H1 (cell line): Measurements from ENCODE around the gene ABCF2. TPM values are rescaled to one million over a fixed set of nuclear protein-coding genes. Genes with fewer than 3 reads are reported as not detected.

Experiments used
- CTCF ChIA-PET: fragments of 300-600 bp; sonication (Branson Sonifier 250); formaldehyde crosslinking; loops from one replicate; lab custom pipeline; 2021; ENCODE audit not compliant: partially characterized antibody; lab: Charles Lee
- POLR2A ChIA-PET: fragments of 300-600 bp; sonication (Branson Sonifier 250); formaldehyde crosslinking; loops from one replicate; lab custom pipeline; 2021; ENCODE audit warnings: inconsistent platforms; ENCODE audit not compliant: partially characterized antibody; lab: Charles Lee
- DNase-seq, 2 experiments: peaks; one replicate each; pipeline versions ENCODE4 v3.0.0 to v3.0.0-alpha.2; 2010 to 2022; ENCODE audit warnings: low spot score in 2 of 2, low read depth in 1 of 2, mixed read lengths in 1 of 2
- FAIRE-seq: peaks from 2 replicates; lab custom pipeline; 2011; peaks lifted over from hg19 to GRCh38; lab: Jason Lieb, UNC
- H2AFZ ChIP-seq: 2 replicates; pipeline ENCODE4 v1.8.1; 2012; ENCODE audit warnings: low read length, inconsistent platforms
- H2AK5ac ChIP-seq: 2 replicates; pipeline ENCODE4 v1.6.1; 2013; ENCODE audit warnings: low read depth, low read length
- H2BK120ac ChIP-seq: replicated peaks from 2 replicates; pipeline ENCODE3; 2013; ENCODE audit warnings: low read depth, low read length, inconsistent platforms
- H2BK12ac ChIP-seq: 2 replicates; pipeline ENCODE4 v1.6.1; 2013; ENCODE audit warnings: low read depth, low read length
- H2BK15ac ChIP-seq: 2 replicates; pipeline ENCODE4 v1.6.1; 2013; ENCODE audit warnings: low read length
- H2BK20ac ChIP-seq: 2 replicates; pipeline ENCODE4 v1.6.1; 2013; ENCODE audit warnings: low read length
- H2BK5ac ChIP-seq: 2 replicates; pipeline ENCODE4 v1.6.1; 2013; ENCODE audit warnings: low read depth, low read length
- H3K14ac ChIP-seq: 2 replicates; pipeline ENCODE4 v1.6.1; 2013; ENCODE audit warnings: inconsistent platforms; ENCODE audit not compliant: insufficient read length
- H3K18ac ChIP-seq: 2 replicates; pipeline ENCODE4 v1.6.1; 2013; ENCODE audit warnings: low read length; ENCODE audit errors: extremely low read depth
- H3K23ac ChIP-seq: 2 replicates; pipeline ENCODE4 v1.6.1; 2013; ENCODE audit warnings: inconsistent platforms; ENCODE audit not compliant: insufficient read length
- H3K23me2 ChIP-seq: 2 replicates; pipeline ENCODE4 v1.6.1; 2013; ENCODE audit warnings: low read depth, low read length
- H3K27ac ChIP-seq: 2 replicates; pipeline ENCODE4 v1.6.1; 2011; ENCODE audit warnings: low read depth, low read length, inconsistent platforms
- H3K27me3 ChIP-seq, 4 experiments: replicated peaks in 1 of 4; 1 replicate in 1 of 4; 2 replicates in 3 of 4; pipeline versions ENCODE4 v1.6.1 to v1.8.1; 2011 to 2013; ENCODE audit warnings: low read length in 3 of 4, mild to moderate bottlenecking in 3 of 4, inconsistent platforms in 2 of 4, mixed read lengths in 2 of 4, moderate library complexity in 1 of 4; ENCODE audit not compliant: control insufficient read depth in 3 of 4, insufficient read depth in 3 of 4; ENCODE audit errors: extremely low read depth in 1 of 4
- H3K36me3 ChIP-seq, 4 experiments: 2 replicates each; pipeline versions ENCODE4 v1.6.1 to v1.8.1; 2011 to 2013; ENCODE audit warnings: mild to moderate bottlenecking in 4 of 4, low read length in 3 of 4, moderate library complexity in 2 of 4, control low read depth in 1 of 4, inconsistent platforms in 1 of 4; ENCODE audit not compliant: insufficient read depth in 4 of 4, control insufficient read depth in 2 of 4
- H3K4ac ChIP-seq: replicated peaks from 2 replicates; pipeline ENCODE3; 2013; ENCODE audit warnings: low read length, low read depth, mixed read lengths, inconsistent platforms; ENCODE audit not compliant: insufficient read length
- H3K4me1 ChIP-seq, 4 experiments: replicated peaks in 1 of 4; 1 replicate in 1 of 4; 2 replicates in 3 of 4; pipeline versions ENCODE4 v1.6.1 to v1.8.1; 2011 to 2013; ENCODE audit warnings: low read length in 3 of 4, inconsistent platforms in 2 of 4, mixed read lengths in 1 of 4; ENCODE audit not compliant: insufficient read depth in 4 of 4, control insufficient read depth in 3 of 4
- H3K4me2 ChIP-seq, 2 experiments: 2 replicates each; pipeline versions ENCODE4 v1.6.1 to v1.8.1; 2011 to 2013; ENCODE audit warnings: low read depth in 2 of 2, low read length in 2 of 2, control low read depth in 1 of 2, inconsistent platforms in 1 of 2, mild to moderate bottlenecking in 1 of 2; ENCODE audit not compliant: insufficient read depth in 1 of 2
- H3K4me3 ChIP-seq, 4 experiments: fragments of 200-600, 300-600 bp in 1 of 4; sonication (generic), shearing (Covaris generic), sonication (Bioruptor Twin) in 1 of 4; 2 replicates each; pipeline versions ENCODE4 v1.5.1 to v1.8.1; 2011 to 2016; ENCODE audit warnings: low read length in 4 of 4, low read depth in 3 of 4, control low read depth in 2 of 4, inconsistent platforms in 2 of 4, mild to moderate bottlenecking in 2 of 4, mixed read lengths in 1 of 4, moderate library complexity in 1 of 4; ENCODE audit not compliant: insufficient read depth in 2 of 4; ENCODE audit errors: extremely low read depth in 1 of 4
- H3K56ac ChIP-seq: replicated peaks from 2 replicates; pipeline ENCODE3; 2013; ENCODE audit warnings: low read depth, mild to moderate bottlenecking, mixed read lengths, low read length, inconsistent platforms; ENCODE audit not compliant: insufficient read length
- H3K79me1 ChIP-seq: 2 replicates; pipeline ENCODE4 v1.6.1; 2013; ENCODE audit warnings: low read depth, low read length, control low read depth
- H3K79me2 ChIP-seq, 2 experiments: 2 replicates each; pipeline versions ENCODE4 v1.6.1 to v1.8.1; 2012 to 2013; ENCODE audit warnings: low read length in 2 of 2, mild to moderate bottlenecking in 2 of 2, inconsistent platforms in 1 of 2; ENCODE audit not compliant: insufficient read depth in 2 of 2, control insufficient read depth in 1 of 2
- H3K9ac ChIP-seq, 4 experiments: replicated peaks in 1 of 4; 1 replicate in 1 of 4; 2 replicates in 3 of 4; pipeline versions ENCODE4 v1.6.1 to v1.8.1; 2011 to 2013; ENCODE audit warnings: low read depth in 3 of 4, low read length in 3 of 4, control low read depth in 2 of 4, mild to moderate bottlenecking in 2 of 4, moderate library complexity in 2 of 4, inconsistent platforms in 1 of 4; ENCODE audit errors: extremely low read depth in 1 of 4
- H3K9me3 ChIP-seq, 2 experiments: 2 replicates each; pipeline versions ENCODE4 v1.6.1 to v1.8.1; 2012 to 2013; ENCODE audit warnings: mild to moderate bottlenecking in 2 of 2, moderate library complexity in 2 of 2, control low read depth in 1 of 2, inconsistent platforms in 1 of 2, low read depth in 1 of 2, low read length in 1 of 2, mixed read lengths in 1 of 2; ENCODE audit not compliant: insufficient read depth in 2 of 2
- H4K20me1 ChIP-seq, 2 experiments: replicated peaks in 1 of 2; 2 replicates each; pipeline versions ENCODE3 to v1.8.1; 2011 to 2013; ENCODE audit warnings: inconsistent platforms in 2 of 2, low read length in 2 of 2, mild to moderate bottlenecking in 1 of 2; ENCODE audit not compliant: insufficient read depth in 2 of 2, control insufficient read depth in 1 of 2
- H4K5ac ChIP-seq: 2 replicates; pipeline ENCODE4 v1.6.1; 2013; ENCODE audit warnings: low read length, low read depth, mixed read lengths, inconsistent platforms; ENCODE audit not compliant: insufficient read length
- H4K8ac ChIP-seq: 2 replicates; pipeline ENCODE4 v1.8.0; 2013; ENCODE audit warnings: mild to moderate bottlenecking, moderate library complexity, low read length, inconsistent platforms; ENCODE audit not compliant: insufficient read depth; ENCODE audit errors: extremely low read depth
- H4K91ac ChIP-seq: replicated peaks from 2 replicates; pipeline ENCODE3; 2013; ENCODE audit warnings: low read length, mixed read lengths, inconsistent platforms; ENCODE audit not compliant: insufficient read length
- ATF2 ChIP-seq: IDR thresholded peaks from 2 replicates; pipeline ENCODE4 v1.6.1; 2012; ENCODE audit warnings: low read length, inconsistent platforms
- CREB1 ChIP-seq: IDR thresholded peaks from 2 replicates; pipeline ENCODE4 v1.6.1; 2012; ENCODE audit warnings: inconsistent platforms
- MAX ChIP-seq: IDR thresholded peaks from 2 replicates; pipeline ENCODE4 v1.6.1; 2012; ENCODE audit warnings: inconsistent platforms
- NANOG ChIP-seq: IDR thresholded peaks from 2 replicates; pipeline ENCODE4 v1.6.1; 2011; ENCODE audit warnings: low read length, low read depth, mild to moderate bottlenecking, inconsistent platforms; ENCODE audit not compliant: insufficient read depth, poor library complexity, severe bottlenecking
- POLR2A ChIP-seq, 2 experiments: IDR thresholded peaks; 1 replicate in 1 of 2; 2 replicates in 1 of 2; pipeline ENCODE4 v1.6.1; 2011; ENCODE audit warnings: low read depth in 2 of 2, low read length in 2 of 2, mild to moderate bottlenecking in 2 of 2; ENCODE audit errors: control extremely low read depth in 1 of 2
- RAD21 ChIP-seq, 2 experiments: IDR thresholded peaks in 1 of 2; conservative IDR thresholded peaks in 1 of 2; 2 replicates each; pipeline ENCODE4 v1.6.1; 2011; ENCODE audit warnings: low read depth in 2 of 2, low read length in 2 of 2, improper control_type of control experiment in 1 of 2, inconsistent platforms in 1 of 2, mild to moderate bottlenecking in 1 of 2, moderate library complexity in 1 of 2
- RBBP5 ChIP-seq: IDR thresholded peaks from 2 replicates; pipeline ENCODE4 v1.7.1; 2012; ENCODE audit warnings: low read depth, mild to moderate bottlenecking, inconsistent platforms, low read length, moderate library complexity, borderline replicate concordance
- SIN3A ChIP-seq, 2 experiments: IDR thresholded peaks in 1 of 2; conservative IDR thresholded peaks in 1 of 2; 2 replicates each; pipeline ENCODE4 v1.6.1; 2011 to 2012; ENCODE audit warnings: low read length in 2 of 2, improper control_type of control experiment in 1 of 2, low read depth in 1 of 2, mild to moderate bottlenecking in 1 of 2
- SP1 ChIP-seq: IDR thresholded peaks from 2 replicates; pipeline ENCODE4 v1.6.1; 2011; ENCODE audit warnings: low read depth, low read length
- SP2 ChIP-seq: IDR thresholded peaks from 2 replicates; pipeline ENCODE4 v1.6.1; 2012; ENCODE audit warnings: mild to moderate bottlenecking, low read length, inconsistent platforms
- WGBS, 2 experiments: shearing (Covaris generic) in 1 of 2; methylation state at CpG; one replicate each; pipeline versions ENCODE4 v1.1.6 to v1.1.7; 2013 to 2015; ENCODE audit warnings: low lambda C conversion rate in 2 of 2, mixed read lengths in 2 of 2, inconsistent platforms in 1 of 2, low coverage in 1 of 2, missing lambda C conversion rate in 1 of 2; ENCODE audit not compliant: insufficient replicate concordance in 2 of 2, insufficient coverage in 1 of 2, insufficient read length in 1 of 2; ENCODE audit errors: extremely low coverage in 1 of 2, missing lambda C conversion rate in 1 of 2; 5-methylcytosine and 5-hydroxymethylcytosine counted together
- polyA plus RNA-seq, 7 experiments: library from polyadenylated mRNA; depleted of rRNA in 3 of 7; stranded (reverse) in 5 of 7; unstranded in 2 of 7; fragments of >200 nt in 5 of 7; fragments of 200-250 nt in 2 of 7; gene quantifications; 1 replicate in 5 of 7; 2 replicates in 1 of 7; 4 replicates in 1 of 7; pipeline versions ENCODE4 v1.2.1 to v1.2.3, GENCODE V29; 2011 to 2013; ENCODE audit warnings: missing spikeins in 2 of 7, mixed read lengths in 2 of 7
- total RNA-seq: library from RNA; stranded (reverse); fragmentation: NEBNext Ultra II Directional; extraction: Animal tissue kit (Norgen Biotek cat#: 25700); gene quantifications from 2 replicates; pipeline ENCODE4 v1.2.1, GENCODE V29; 2021

ABCF2 gene
- total and polyA plus RNA-seq, 2 of the 8 experiments (the other 6 are each of a cell fraction or from before 2014, with no cell fraction given): 28.0 to 55.0 TPM

DNA sequence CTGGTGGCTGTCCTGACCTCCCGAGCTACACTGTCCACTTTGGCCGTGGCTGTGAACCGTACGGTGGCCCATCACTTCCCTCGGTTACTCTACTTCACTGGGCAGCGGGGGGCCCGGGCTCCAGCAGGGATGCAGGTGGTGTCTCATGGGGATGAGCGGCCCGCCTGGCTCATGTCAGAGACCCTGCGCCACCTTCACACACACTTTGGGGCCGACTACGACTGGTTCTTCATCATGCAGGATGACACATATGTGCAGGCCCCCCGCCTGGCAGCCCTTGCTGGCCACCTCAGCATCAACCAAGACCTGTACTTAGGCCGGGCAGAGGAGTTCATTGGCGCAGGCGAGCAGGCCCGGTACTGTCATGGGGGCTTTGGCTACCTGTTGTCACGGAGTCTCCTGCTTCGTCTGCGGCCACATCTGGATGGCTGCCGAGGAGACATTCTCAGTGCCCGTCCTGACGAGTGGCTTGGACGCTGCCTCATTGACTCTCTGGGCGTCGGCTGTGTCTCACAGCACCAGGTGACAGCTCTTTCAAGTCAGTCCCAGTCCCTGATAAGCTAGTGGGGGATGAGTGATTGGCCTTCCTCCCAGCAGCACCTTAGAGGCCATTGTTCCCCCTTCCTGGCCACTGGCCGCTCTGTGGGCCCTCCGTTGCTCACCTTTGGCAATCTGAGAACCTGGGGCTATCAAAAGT, 8.2 kb upstream of the ABCF2 start:
- no peak for FAIRE-seq
- CTCF ChIA-PET: interaction anchor here (0.6 to 6.8 kb wide), 8 partner anchors 9 to 129 kb away, joined by 3 to 71 read pairs (median 4); no protein-coding TSS in a partner anchor
- TF ChIP-seq RBBP5: no peak
- no peak for TF ChIP-seq CREB1
- no peak for TF ChIP-seq ATF2
- no peak for TF ChIP-seq NANOG
- no peak for TF ChIP-seq POLR2A (IDR thresholded peaks at IDR 0.05; ENCODE audit: control extremely low read depth in 1 of 2, low read depth in 2 of 2, low read length in 2 of 2)
- no peak for TF ChIP-seq SP1
- TF ChIP-seq RAD21 (IDR thresholded peaks at IDR 0.05 in 1 of 2, conservative IDR thresholded peaks at IDR 0.05 in 1 of 2; ENCODE audit: low read depth in 2 of 2, low read length in 2 of 2): no peak
- TF ChIP-seq SP2: no peak
- TF ChIP-seq SIN3A (conservative IDR thresholded peaks at IDR 0.05 in 1 of 2, IDR thresholded peaks at IDR 0.05 in 1 of 2; ENCODE audit: low read depth in 1 of 2, low read length in 2 of 2): no peak
- TF ChIP-seq MAX: no peak

More for the DNA sequence above, 8.2 kb upstream of the ABCF2 start:
- Histone ChIP-seq H3K4ac (no peak overlapping the region), H3K14ac (no peak overlapping the region), H2BK120ac (no peak overlapping the region), H3K79me1 (peaks cover 14% of the 10 kb centered on the region), H3K23ac (no peak overlapping the region), H3K27ac (no peak overlapping the region), H3K9me3 (no peaks in the 10 kb centered on the region), H2AK5ac (no peak overlapping the region), H2BK5ac (no peak overlapping the region), H3K4me2 (no peak overlapping the region), H3K79me2 (peaks cover 4 to 23% of the 10 kb centered on the region in 2 experiments; a peak in 3 of 4 replicates), H2BK20ac (no peak overlapping the region), H4K5ac (no peak overlapping the region), H3K56ac (no peak overlapping the region), H3K23me2 (peaks cover 13% of the 10 kb centered on the region), H2BK15ac (no peak overlapping the region), H3K9ac (no peak overlapping the region), H4K91ac (no peak overlapping the region), H3K36me3 (peaks cover 8 to 24% (median 11%) of the 10 kb centered on the region in 4 experiments; a peak in 7 of 8 replicates), H3K4me3 (no peak overlapping the region), H3K18ac (no peak overlapping the region), H4K20me1 (peaks cover 0 to 17% of the 10 kb centered on the region in 2 experiments), H2AFZ (no peak overlapping the region), H4K8ac (no peak overlapping the region), H3K4me1 (peaks cover 3 to 7% (median 5%) of the 10 kb centered on the region in 4 experiments; a peak in 5 of 7 replicates), H2BK12ac (no peak overlapping the region), H3K27me3 (no peaks in the 10 kb centered on the region)
- POLR2A ChIA-PET: interaction anchor here (1.2 kb wide), 1 partner anchor 14 kb away, joined by 3 read pairs; no protein-coding TSS in a partner anchor
- WGBS, 2 experiments: 89% methylated on average over 26 of the region's 28 CpGs; no CpG with 5 or more reads in 1 of the 2 experiments
- DNase-seq: no peak
